HepG2 (cell line): ENCODE measurements around the gene STBD1. TPM values are rescaled to one million over a fixed set of nuclear protein-coding genes. Genes with fewer than 3 reads are reported as not detected.

Experiments used
- ATAC-seq: fragments of 200-7000 bp; cut with Tn5 transposase; 3 replicates; pipeline ENCODE4 v1.9.1; 2020; ENCODE audit warnings: mild to moderate bottlenecking, moderate library complexity
- BruUV-seq: library from RNA; stranded (reverse); fragments of 400-500 nt; replicated peaks from 2 replicates; lab custom pipeline; 2021; lab: Mats Ljungman, UMichigan
- CTCF ChIA-PET: fragments of 300-600 bp; formaldehyde crosslinking; extraction: SDS; loops from one replicate; lab custom pipeline; 2021; ENCODE audit warnings: low total read pairs, inconsistent platforms, low intra/inter-chr PET ratio; lab: Yijun Ruan, JAX
- POLR2A ChIA-PET: fragments of 350-600 bp; sonication (Branson Sonifier 250); formaldehyde crosslinking; loops from one replicate; lab custom pipeline; 2020; ENCODE audit warnings: antibody characterized with exemption, inconsistent platforms; lab: Yijun Ruan, JAX
- DNase-seq: peaks from one replicate; pipeline ENCODE4 v3.0.0-alpha.2; 2015; ENCODE audit warnings: low spot score
- FAIRE-seq: peaks from 3 replicates; lab custom pipeline; 2011; peaks lifted over from hg19 to GRCh38; lab: Jason Lieb, UNC
- H2AFZ ChIP-seq: one replicate; pipeline ENCODE4 v1.6.1; 2011; ENCODE audit warnings: low read length, inconsistent platforms
- H3K27ac ChIP-seq: fragments of 300-600 bp; 3 replicates; pipeline ENCODE4 v1.8.0; 2011; ENCODE audit warnings: mixed run types, mild to moderate bottlenecking, mixed read lengths, low read length, inconsistent platforms; ENCODE audit not compliant: insufficient read depth; ENCODE audit errors: extremely low read length
- H3K27me3 ChIP-seq, 2 experiments: fragments of 200-600 bp in 1 of 2; 2 replicates in 1 of 2; 3 replicates in 1 of 2; pipeline versions ENCODE4 v1.6.0 to v1.8.0; 2011; ENCODE audit warnings: low read length in 2 of 2, mild to moderate bottlenecking in 2 of 2, moderate library complexity in 2 of 2, inconsistent platforms in 1 of 2; ENCODE audit not compliant: insufficient read depth in 2 of 2, control insufficient read depth in 1 of 2
- H3K36me3 ChIP-seq, 2 experiments: fragments of 200-600 bp in 1 of 2; replicated peaks in 1 of 2; 2 replicates in 1 of 2; 3 replicates in 1 of 2; pipeline versions ENCODE4 v1.5.1 to v1.8.0; 2011; ENCODE audit warnings: low read length in 2 of 2, inconsistent platforms in 1 of 2; ENCODE audit not compliant: insufficient read depth in 2 of 2, control insufficient read depth in 1 of 2
- H3K4me1 ChIP-seq: 2 replicates; pipeline ENCODE4 v1.5.1; 2012; ENCODE audit warnings: low read length, inconsistent platforms; ENCODE audit not compliant: insufficient read depth
- H3K4me2 ChIP-seq: 2 replicates; pipeline ENCODE4 v1.6.0; 2011; ENCODE audit warnings: low read depth, low read length, inconsistent platforms
- H3K4me3 ChIP-seq, 3 experiments: fragments of 200-600 bp in 1 of 3; sonication (generic), shearing (Covaris generic) in 1 of 3; replicated peaks in 1 of 3; 2 replicates each; pipeline ENCODE4 v1.5.1; 2011 to 2016; ENCODE audit warnings: low read length in 3 of 3, inconsistent platforms in 2 of 3, low read depth in 2 of 3, mild to moderate bottlenecking in 2 of 3, control low read depth in 1 of 3, mixed read lengths in 1 of 3; ENCODE audit not compliant: insufficient read depth in 1 of 3
- H3K79me2 ChIP-seq: one replicate; pipeline ENCODE4 v1.6.1; 2011; ENCODE audit warnings: low read length, inconsistent platforms; ENCODE audit not compliant: insufficient read depth
- H3K9ac ChIP-seq: 2 replicates; pipeline ENCODE4 v1.6.0; 2011; ENCODE audit warnings: mild to moderate bottlenecking, low read depth, low read length, inconsistent platforms; ENCODE audit not compliant: insufficient read depth
- H3K9me3 ChIP-seq: 2 replicates; pipeline ENCODE4 v1.5.1; 2012; ENCODE audit warnings: mild to moderate bottlenecking, low read length
- H4K20me1 ChIP-seq: 2 replicates; pipeline ENCODE4 v1.6.0; 2011; ENCODE audit warnings: inconsistent platforms, mild to moderate bottlenecking, low read length, moderate library complexity; ENCODE audit not compliant: insufficient read depth
- FOXA3 ChIP-seq: IDR thresholded peaks from 2 replicates; pipeline ENCODE4 v1.6.1; 2016; ENCODE audit warnings: missing genetic modification reagents, missing compliant biosample characterization
- FOXJ3 ChIP-seq: sonication (generic); formaldehyde crosslinking; IDR thresholded peaks from 2 replicates; pipeline ENCODE4 v1.4.0; 2020; ENCODE audit warnings: missing genetic modification reagents, mild to moderate bottlenecking, borderline replicate concordance
- KDM4B ChIP-seq: sonication (generic); formaldehyde crosslinking; IDR thresholded peaks from 2 replicates; pipeline ENCODE4 v1.4.0; 2020; ENCODE audit warnings: missing genetic modification reagents
- MIER3 ChIP-seq: IDR thresholded peaks from 2 replicates; pipeline ENCODE4 v1.6.1; 2016; ENCODE audit warnings: missing compliant biosample characterization, borderline replicate concordance
- POLR2AphosphoS2 ChIP-seq: IDR thresholded peaks from 2 replicates; pipeline ENCODE4 v1.6.1; 2011; ENCODE audit warnings: low read depth, low read length, improper control_type of control experiment
- SMAD3 ChIP-seq: sonication (generic); formaldehyde crosslinking; IDR thresholded peaks from 2 replicates; pipeline ENCODE4 v1.4.0; 2020; ENCODE audit warnings: missing genetic modification reagents
- TBL1XR1 ChIP-seq: fragments of 150-350 bp; IDR thresholded peaks from 2 replicates; pipeline ENCODE4 v1.6.1; 2014; ENCODE audit warnings: borderline replicate concordance, low read length; ENCODE audit not compliant: partially characterized antibody
- ZBTB1 ChIP-seq: sonication (generic); formaldehyde crosslinking; IDR thresholded peaks from 2 replicates; pipeline ENCODE4 v1.4.0; 2020; ENCODE audit warnings: missing genetic modification reagents, borderline replicate concordance
- ZFP41 ChIP-seq: sonication (generic); formaldehyde crosslinking; IDR thresholded peaks from 2 replicates; pipeline ENCODE4 v1.4.0; 2020; ENCODE audit warnings: mild to moderate bottlenecking, missing genetic modification reagents, borderline replicate concordance
- ZNF441 ChIP-seq: sonication (generic); formaldehyde crosslinking; IDR thresholded peaks from 2 replicates; pipeline ENCODE4 v1.7.0; 2021; ENCODE audit warnings: missing genetic modification reagents, borderline replicate concordance
- ZNF777 ChIP-seq: sonication (generic); formaldehyde crosslinking; IDR thresholded peaks from 2 replicates; pipeline ENCODE4 v1.4.0; 2020; ENCODE audit warnings: missing genetic modification reagents
- WGBS: methylation state at CpG from one replicate; pipeline ENCODE4 v1.1.6; 2017; ENCODE audit warnings: low lambda C conversion rate; 5-methylcytosine and 5-hydroxymethylcytosine counted together
- in situ Hi-C: cut with HindIII; loops from 2 replicates; pipeline ENCODE4 v1.10.0; 2017; ENCODE audit warnings: low pct_unique_long_range_greater_than_20kb; ENCODE audit not compliant: extremely low pct_ligation_motif_present
- intact Hi-C: fragments of 100-400 bp; cut with micrococcal nuclease; formaldehyde crosslinking; loops from one replicate; pipeline ENCODE4 v1.10.0; 2022; ENCODE audit not compliant: unreplicated experiment
- polyA plus RNA-seq, 8 experiments: library from polyadenylated mRNA; depleted of rRNA in 3 of 8; stranded (reverse) in 7 of 8; unstranded in 1 of 8; fragments of >200 nt; fragmentation: Illumina TruSeq in 4 of 8; extraction: Trizol in 4 of 8; gene quantifications; 2 replicates each; pipeline versions ENCODE4 v1.2.1 to v1.2.3, GENCODE V29; 2011 to 2016; ENCODE audit warnings: low read depth in 4 of 8, missing spikeins in 1 of 8, mixed read lengths in 1 of 8; ENCODE audit not compliant: insufficient read depth in 1 of 8
- total RNA-seq, 5 experiments: library from RNA; depleted of rRNA; stranded (reverse); fragments of >200 nt; fragmentation: Illumina TruSeq; extraction: Trizol; gene quantifications; 2 replicates each; pipeline ENCODE4 v1.2.3, GENCODE V29; 2016; ENCODE audit warnings: low read depth in 1 of 5
- TF ChIP-seq, protein P1 (sequence below): IDR thresholded peaks from 2 replicates; pipeline ENCODE4 v1.6.1; 2016; ENCODE audit warnings: missing compliant biosample characterization, missing genetic modification reagents, borderline replicate concordance
- TF ChIP-seq, protein P2 (sequence below): sonication (generic); formaldehyde crosslinking; IDR thresholded peaks from 2 replicates; pipeline ENCODE4 v1.4.0; 2020; ENCODE audit warnings: low read depth, missing genetic modification reagents
- TF ChIP-seq, protein P3 (sequence below), 2 experiments: fragments of 450-650 bp in 1 of 2; sonication (generic) in 1 of 2; formaldehyde crosslinking; IDR thresholded peaks; 2 replicates each; pipeline versions ENCODE4 v1.5.0 to v1.8.0; 2020 to 2022; ENCODE audit warnings: mild to moderate bottlenecking in 1 of 2, missing genetic modification reagents in 1 of 2

Gene STBD1
- total and polyA plus RNA-seq, 2 of the 13 experiments (the other 11 are each of a cell fraction or from before 2014, with no cell fraction given): 2.8 to 4.3 TPM

DNA sequence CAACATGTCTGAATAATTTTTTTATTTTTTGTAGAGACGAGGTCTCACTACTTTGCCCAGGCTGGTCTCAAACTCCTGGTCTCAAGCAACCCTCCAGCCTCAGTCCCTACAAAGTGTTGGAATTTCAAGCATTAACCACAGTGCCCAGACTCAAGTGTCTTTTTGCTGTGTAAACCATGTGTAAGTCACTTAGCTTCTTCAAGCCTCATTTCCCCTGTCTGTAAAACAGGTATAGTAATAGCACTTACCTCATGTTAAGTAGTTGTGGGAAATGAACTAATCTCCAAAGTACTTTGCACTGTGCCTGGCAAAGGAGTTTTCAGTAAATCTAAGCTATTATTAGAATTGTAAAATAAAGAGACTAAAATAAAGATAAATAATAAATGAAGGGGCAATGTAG lies 35.7 kb downstream of the STBD1 start:
- H3K79me2 ChIP-seq: no peaks in the 10 kb centered on the region
- ChIA-PET CTCF (no interaction called here), POLR2A (no interaction called here)
- no peak overlapping the region for H3K4me3 ChIP-seq
- H4K20me1 ChIP-seq: no peaks in the 10 kb centered on the region
- H3K27ac ChIP-seq: no peak overlapping the region
- ATAC-seq (no peak), FAIRE-seq (no peak), DNase-seq (no peak)
- WGBS: 75% methylated on average over 1 of the region's 1 CpG
- H2AFZ ChIP-seq: no peak overlapping the region
- H3K4me2 ChIP-seq: no peak overlapping the region
- no peaks in the 10 kb centered on the region for H3K27me3 ChIP-seq
- H3K9ac ChIP-seq: no peak overlapping the region
- no peaks in the 10 kb centered on the region for H3K9me3 ChIP-seq
- no peaks in the 10 kb centered on the region for H3K36me3 ChIP-seq
- BruUV-seq: no TSS peak
- in situ Hi-C loops: no loop called here
- TF ChIP-seq POLR2AphosphoS2 (no peak), ZNF441 (CRISPR knock-in tag) (no peak)
- TF ChIP-seq, all 625 proteins: peak for 0
- H3K4me1 ChIP-seq: peaks cover 14% of the 10 kb centered on the region; the same call in 1 of the 2 replicates
- intact Hi-C loops: no loop called here

DNA sequence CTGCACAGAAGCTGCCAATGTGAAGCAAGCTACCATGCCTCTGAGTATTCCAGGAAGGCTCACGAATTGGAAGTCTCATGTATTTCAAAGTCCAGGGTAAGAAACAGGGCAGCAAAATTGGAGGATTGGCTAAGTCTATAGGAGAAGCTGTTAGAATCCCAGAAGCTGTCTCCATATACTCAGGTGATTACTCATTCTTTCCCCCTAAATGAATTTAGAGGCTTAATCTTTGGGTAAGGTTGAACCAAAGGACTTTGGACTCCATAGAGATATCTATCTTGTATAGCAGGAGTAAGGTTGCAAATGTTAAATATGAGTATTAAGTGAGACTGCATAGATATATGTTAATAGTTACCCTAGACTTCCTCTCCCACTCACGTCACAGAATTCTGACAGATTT lies 36.3 kb downstream of the STBD1 start:
- Histone ChIP-seq H4K20me1 (no peaks in the 10 kb centered on the region), H3K36me3 (no peaks in the 10 kb centered on the region), H3K4me1 (peaks cover 14% of the 10 kb centered on the region; the same call in 1 of the 2 replicates), H3K79me2 (no peaks in the 10 kb centered on the region), H3K9ac (no peak overlapping the region), H3K9me3 (no peaks in the 10 kb centered on the region), H2AFZ (no peak overlapping the region), H3K4me3 (no peak overlapping the region), H3K27ac (no peak overlapping the region), H3K4me2 (no peak overlapping the region), H3K27me3 (no peaks in the 10 kb centered on the region)
- 3% methylated on average over 2 of the region's 2 CpGs for WGBS
- in situ Hi-C loops (no loop called here), intact Hi-C loops (no loop called here)
- FAIRE-seq (no peak), ATAC-seq (no peak), DNase-seq (no peak)
- POLR2A ChIA-PET: no interaction called here
- CTCF ChIA-PET: no interaction called here
- no TSS peak for BruUV-seq
- TF ChIP-seq, protein P1, sequence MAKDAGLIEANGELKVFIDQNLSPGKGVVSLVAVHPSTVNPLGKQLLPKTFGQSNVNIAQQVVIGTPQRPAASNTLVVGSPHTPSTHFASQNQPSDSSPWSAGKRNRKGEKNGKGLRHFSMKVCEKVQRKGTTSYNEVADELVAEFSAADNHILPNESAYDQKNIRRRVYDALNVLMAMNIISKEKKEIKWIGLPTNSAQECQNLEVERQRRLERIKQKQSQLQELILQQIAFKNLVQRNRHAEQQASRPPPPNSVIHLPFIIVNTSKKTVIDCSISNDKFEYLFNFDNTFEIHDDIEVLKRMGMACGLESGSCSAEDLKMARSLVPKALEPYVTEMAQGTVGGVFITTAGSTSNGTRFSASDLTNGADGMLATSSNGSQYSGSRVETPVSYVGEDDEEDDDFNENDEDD (CRISPR knock-in tag): no peak
- TF ChIP-seq ZFP41 (CRISPR knock-in tag) (no peak), ZNF777 (CRISPR knock-in tag) (no peak), KDM4B (CRISPR knock-in tag) (no peak), ZBTB1 (CRISPR knock-in tag) (no peak), FOXJ3 (CRISPR knock-in tag) (no peak), MIER3 (CRISPR knock-in tag) (no peak), SMAD3 (no peak), FOXA3 (CRISPR knock-in tag) (no peak), TBL1XR1 (no peak)
- TF ChIP-seq, protein P2, sequence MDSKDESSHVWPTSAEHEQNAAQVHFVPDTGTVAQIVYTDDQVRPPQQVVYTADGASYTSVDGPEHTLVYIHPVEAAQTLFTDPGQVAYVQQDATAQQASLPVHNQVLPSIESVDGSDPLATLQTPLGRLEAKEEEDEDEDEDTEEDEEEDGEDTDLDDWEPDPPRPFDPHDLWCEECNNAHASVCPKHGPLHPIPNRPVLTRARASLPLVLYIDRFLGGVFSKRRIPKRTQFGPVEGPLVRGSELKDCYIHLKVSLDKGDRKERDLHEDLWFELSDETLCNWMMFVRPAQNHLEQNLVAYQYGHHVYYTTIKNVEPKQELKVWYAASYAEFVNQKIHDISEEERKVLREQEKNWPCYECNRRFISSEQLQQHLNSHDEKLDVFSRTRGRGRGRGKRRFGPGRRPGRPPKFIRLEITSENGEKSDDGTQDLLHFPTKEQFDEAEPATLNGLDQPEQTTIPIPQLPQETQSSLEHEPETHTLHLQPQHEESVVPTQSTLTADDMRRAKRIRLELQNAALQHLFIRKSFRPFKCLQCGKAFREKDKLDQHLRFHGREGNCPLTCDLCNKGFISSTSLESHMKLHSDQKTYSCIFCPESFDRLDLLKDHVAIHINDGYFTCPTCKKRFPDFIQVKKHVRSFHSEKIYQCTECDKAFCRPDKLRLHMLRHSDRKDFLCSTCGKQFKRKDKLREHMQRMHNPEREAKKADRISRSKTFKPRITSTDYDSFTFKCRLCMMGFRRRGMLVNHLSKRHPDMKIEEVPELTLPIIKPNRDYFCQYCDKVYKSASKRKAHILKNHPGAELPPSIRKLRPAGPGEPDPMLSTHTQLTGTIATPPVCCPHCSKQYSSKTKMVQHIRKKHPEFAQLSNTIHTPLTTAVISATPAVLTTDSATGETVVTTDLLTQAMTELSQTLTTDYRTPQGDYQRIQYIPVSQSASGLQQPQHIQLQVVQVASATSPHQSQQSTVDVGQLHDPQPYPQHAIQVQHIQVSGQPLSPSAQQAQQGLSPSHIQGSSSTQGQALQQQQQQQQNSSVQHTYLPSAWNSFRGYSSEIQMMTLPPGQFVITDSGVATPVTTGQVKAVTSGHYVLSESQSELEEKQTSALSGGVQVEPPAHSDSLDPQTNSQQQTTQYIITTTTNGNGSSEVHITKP (CRISPR knock-in tag): no peak
- TF ChIP-seq, protein P3, sequence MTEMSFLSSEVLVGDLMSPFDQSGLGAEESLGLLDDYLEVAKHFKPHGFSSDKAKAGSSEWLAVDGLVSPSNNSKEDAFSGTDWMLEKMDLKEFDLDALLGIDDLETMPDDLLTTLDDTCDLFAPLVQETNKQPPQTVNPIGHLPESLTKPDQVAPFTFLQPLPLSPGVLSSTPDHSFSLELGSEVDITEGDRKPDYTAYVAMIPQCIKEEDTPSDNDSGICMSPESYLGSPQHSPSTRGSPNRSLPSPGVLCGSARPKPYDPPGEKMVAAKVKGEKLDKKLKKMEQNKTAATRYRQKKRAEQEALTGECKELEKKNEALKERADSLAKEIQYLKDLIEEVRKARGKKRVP (CRISPR knock-in tag; IDR thresholded peaks at IDR 0.05): no peak
